ENCODE measurements around the gene FER. TPM values are rescaled to one million over a fixed set of nuclear protein-coding genes. Genes with fewer than 3 reads are reported as not detected.

Gene FER
- total and polyA plus RNA-seq, 9 of the 15 experiments (the other 6 are each of a cell fraction or from before 2014, with no cell fraction given), result 6.7 to 18.2 (median 8.9) TPM

DNA sequence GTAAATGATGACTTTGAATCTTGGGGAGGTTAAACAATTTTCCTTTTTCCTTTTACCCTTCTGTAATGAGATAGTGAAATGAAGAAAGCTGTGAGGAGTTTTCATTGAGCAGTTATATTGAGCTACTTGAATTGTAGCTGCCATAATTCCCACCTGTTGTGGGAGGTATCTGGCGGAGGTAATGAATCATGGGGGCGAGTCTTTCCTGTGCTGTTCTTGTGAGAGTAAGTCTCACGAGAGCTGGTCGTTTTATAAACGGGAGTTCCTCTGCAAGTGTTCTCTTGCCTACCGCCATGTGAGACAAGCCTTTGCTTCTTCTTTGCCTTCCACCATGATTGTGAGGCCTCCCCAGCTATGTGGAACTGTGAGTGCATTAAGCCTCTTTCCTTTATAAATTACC lies 258.4 kb downstream of the FER start:
- H3K79me2 ChIP-seq (ENCODE audit: control insufficient read depth, insufficient read depth, low read length), result no peaks in the 10 kb centered on the region
- BruUV-seq (replicated peaks), result no TSS peak
- no peak overlapping the region for H3K27ac ChIP-seq (ENCODE audit: extremely low read depth, low read depth, low read length)
- TF ChIP-seq, protein P1, sequence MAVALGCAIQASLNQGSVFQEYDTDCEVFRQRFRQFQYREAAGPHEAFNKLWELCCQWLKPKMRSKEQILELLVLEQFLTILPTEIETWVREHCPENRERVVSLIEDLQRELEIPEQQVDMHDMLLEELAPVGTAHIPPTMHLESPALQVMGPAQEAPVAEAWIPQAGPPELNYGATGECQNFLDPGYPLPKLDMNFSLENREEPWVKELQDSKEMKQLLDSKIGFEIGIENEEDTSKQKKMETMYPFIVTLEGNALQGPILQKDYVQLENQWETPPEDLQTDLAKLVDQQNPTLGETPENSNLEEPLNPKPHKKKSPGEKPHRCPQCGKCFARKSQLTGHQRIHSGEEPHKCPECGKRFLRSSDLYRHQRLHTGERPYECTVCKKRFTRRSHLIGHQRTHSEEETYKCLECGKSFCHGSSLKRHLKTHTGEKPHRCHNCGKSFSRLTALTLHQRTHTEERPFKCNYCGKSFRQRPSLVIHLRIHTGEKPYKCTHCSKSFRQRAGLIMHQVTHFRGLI (CRISPR knock-in tag; IDR thresholded peaks at IDR 0.05), result no peak
- TF ChIP-seq, protein P2, sequence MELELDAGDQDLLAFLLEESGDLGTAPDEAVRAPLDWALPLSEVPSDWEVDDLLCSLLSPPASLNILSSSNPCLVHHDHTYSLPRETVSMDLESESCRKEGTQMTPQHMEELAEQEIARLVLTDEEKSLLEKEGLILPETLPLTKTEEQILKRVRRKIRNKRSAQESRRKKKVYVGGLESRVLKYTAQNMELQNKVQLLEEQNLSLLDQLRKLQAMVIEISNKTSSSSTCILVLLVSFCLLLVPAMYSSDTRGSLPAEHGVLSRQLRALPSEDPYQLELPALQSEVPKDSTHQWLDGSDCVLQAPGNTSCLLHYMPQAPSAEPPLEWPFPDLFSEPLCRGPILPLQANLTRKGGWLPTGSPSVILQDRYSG (tag; conservative IDR thresholded peaks at IDR 0.05; ENCODE audit: low read depth), result no peak
- no peak for TF ChIP-seq BCL6 (CRISPR knock-in tag; IDR thresholded peaks at IDR 0.05)
- no peak for TF ChIP-seq EZH2 (IDR thresholded peaks at IDR 0.05; ENCODE audit: borderline replicate concordance, low read depth, low read length)
- no peak for TF ChIP-seq POLR2B (IDR thresholded peaks at IDR 0.05; ENCODE audit: low read depth, partially characterized antibody)
- TF ChIP-seq MED1 (CRISPR knock-in tag; IDR thresholded peaks at IDR 0.05; ENCODE audit: borderline replicate concordance), result no peak
- no peak for TF ChIP-seq MCM7 (IDR thresholded peaks at IDR 0.05)
- no peak for TF ChIP-seq POLR2G (IDR thresholded peaks at IDR 0.05; ENCODE audit: low read depth, low read length)
- TF ChIP-seq, protein P3, sequence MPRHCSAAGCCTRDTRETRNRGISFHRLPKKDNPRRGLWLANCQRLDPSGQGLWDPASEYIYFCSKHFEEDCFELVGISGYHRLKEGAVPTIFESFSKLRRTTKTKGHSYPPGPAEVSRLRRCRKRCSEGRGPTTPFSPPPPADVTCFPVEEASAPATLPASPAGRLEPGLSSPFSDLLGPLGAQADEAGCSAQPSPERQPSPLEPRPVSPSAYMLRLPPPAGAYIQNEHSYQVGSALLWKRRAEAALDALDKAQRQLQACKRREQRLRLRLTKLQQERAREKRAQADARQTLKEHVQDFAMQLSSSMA (CRISPR knock-in tag; IDR thresholded peaks at IDR 0.05), result no peak
- no peak for TF ChIP-seq RBM34 (IDR thresholded peaks at IDR 0.05; ENCODE audit: borderline replicate concordance, insufficient read depth, low read length)
- no peaks in the 10 kb centered on the region for H3K9me1 ChIP-seq (ENCODE audit: control insufficient read depth, insufficient read depth, low read length)
- no peaks in the 10 kb centered on the region for H3K27me3 ChIP-seq (ENCODE audit: control insufficient read depth in 2 of 2, insufficient read depth in 2 of 2, low read length in 2 of 2)
- H4K20me1 ChIP-seq (replicated peaks; ENCODE audit: control insufficient read depth, insufficient read depth, low read length), result no peaks in the 10 kb centered on the region
- peak; percentile 42; the same call in 1 of the 3 replicates for ATAC-seq
- 30% methylated on average over 6 of the region's 6 CpGs for WGBS (ENCODE audit: insufficient coverage, low coverage, missing lambda C conversion rate)
- no peak overlapping the region for H2AFZ ChIP-seq (ENCODE audit: low read depth, low read length)
- peak in 1 of 4 experiments; percentile 5 for DNase-seq (ENCODE audit: extremely low read depth in 1 of 4, low spot score in 3 of 4)
- H3K4me2 ChIP-seq (ENCODE audit: insufficient read depth, low read length), result no peak overlapping the region
- in situ Hi-C loops (cut with MboI) (no loop called here), intact Hi-C loops (cut with micrococcal nuclease) (no loop called here)
- H3K9ac ChIP-seq (ENCODE audit: insufficient read depth in 1 of 2, low read depth in 2 of 2, low read length in 2 of 2), result no peak overlapping the region
- no peaks in the 10 kb centered on the region for H3K36me3 ChIP-seq (ENCODE audit: control insufficient read depth, insufficient read depth, low read length)
- FAIRE-seq, result no peak
- no peaks in the 10 kb centered on the region for H3K4me1 ChIP-seq (replicated peaks in 1 of 2; ENCODE audit: control insufficient read depth in 2 of 2, insufficient read depth in 2 of 2, low read length in 2 of 2)
- POLR2A ChIA-PET, result no interaction called here
- H3K9me3 ChIP-seq (replicated peaks; ENCODE audit: control insufficient read depth, insufficient read depth, low read depth, low read length), result no peaks in the 10 kb centered on the region
- no peak overlapping the region for H3K4me3 ChIP-seq
- CTCF ChIA-PET (ENCODE audit: low intra/inter-chr PET ratio), result no interaction called here
